GM23248 (cell line): ENCODE results near the gene AKAP13. TPM values are rescaled to one million over a fixed set of nuclear protein-coding genes. Genes with fewer than 3 reads are reported as not detected.
A peak's percentile ranks its signal among the peaks of the same experiment; 100 is the strongest.

Experiments used
- DNase-seq: peaks from one replicate; pipeline ENCODE4 v3.0.0-alpha.2; 2015
- H2AFZ ChIP-seq: fragments of 200-600 bp; sonication (generic); 2 replicates; pipeline ENCODE4 v1.6.1; 2016; ENCODE audit warnings: antibody characterized with exemption
- H3F3A ChIP-seq: fragments of 200-600 bp; sonication (generic); 2 replicates; pipeline ENCODE4 v1.6.1; 2016; ENCODE audit warnings: mild to moderate bottlenecking, antibody characterized with exemption, mixed run types; ENCODE audit not compliant: insufficient read depth
- H3K27ac ChIP-seq: fragments of 200-600 bp; sonication (generic); 2 replicates; pipeline ENCODE4 v1.5.1; 2016; ENCODE audit warnings: mild to moderate bottlenecking
- H3K27me3 ChIP-seq: fragments of 200-600 bp; sonication (generic); replicated peaks from 2 replicates; pipeline ENCODE4 v1.6.1; 2016; ENCODE audit warnings: mild to moderate bottlenecking; ENCODE audit not compliant: insufficient read depth
- H3K36me3 ChIP-seq: fragments of 200-600 bp; sonication (generic); 2 replicates; pipeline ENCODE4 v1.6.1; 2016; ENCODE audit warnings: low read depth, mild to moderate bottlenecking
- H3K4me1 ChIP-seq: fragments of 200-600 bp; sonication (generic); 2 replicates; pipeline ENCODE4 v1.6.1; 2016; ENCODE audit warnings: mild to moderate bottlenecking; ENCODE audit not compliant: insufficient read depth
- H3K4me2 ChIP-seq: fragments of 200-600 bp; sonication (generic); one replicate; pipeline ENCODE4 v1.6.1; 2016; ENCODE audit warnings: mild to moderate bottlenecking; ENCODE audit not compliant: unreplicated experiment
- H3K4me3 ChIP-seq: fragments of 200-600 bp; sonication (generic); 2 replicates; pipeline ENCODE4 v1.5.1; 2016; ENCODE audit warnings: mild to moderate bottlenecking
- H3K79me2 ChIP-seq: fragments of 200-600 bp; sonication (generic); 2 replicates; pipeline ENCODE4 v1.6.1; 2016; ENCODE audit warnings: mild to moderate bottlenecking; ENCODE audit not compliant: insufficient read depth
- H3K9ac ChIP-seq: fragments of 200-600 bp; sonication (generic); 2 replicates; pipeline ENCODE4 v1.6.1; 2016; ENCODE audit warnings: mild to moderate bottlenecking
- H3K9me2 ChIP-seq: fragments of 200-600 bp; sonication (generic); 2 replicates; pipeline ENCODE4 v1.6.1; 2016; ENCODE audit warnings: mixed run types, mild to moderate bottlenecking, moderate library complexity; ENCODE audit not compliant: insufficient read depth
- H3K9me3 ChIP-seq: fragments of 200-600 bp; sonication (generic); one replicate; pipeline ENCODE4 v1.6.1; 2017; ENCODE audit warnings: low read depth
- H4K20me1 ChIP-seq: fragments of 200-600 bp; sonication (generic); 2 replicates; pipeline ENCODE4 v1.6.0; 2016; ENCODE audit not compliant: insufficient read depth
- EZH2 ChIP-seq: fragments of 200-600 bp; sonication (generic); IDR thresholded peaks from 2 replicates; pipeline ENCODE4 v1.6.1; 2018; ENCODE audit warnings: antibody characterized with exemption, mild to moderate bottlenecking; ENCODE audit not compliant: insufficient read depth, poor library complexity, severe bottlenecking
- EZH2phosphoT487 ChIP-seq: fragments of 200-600 bp; sonication (generic); IDR thresholded peaks from 2 replicates; pipeline ENCODE4 v1.6.1; 2018; ENCODE audit warnings: antibody characterized with exemption, moderate library complexity, mild to moderate bottlenecking, low read depth; ENCODE audit not compliant: insufficient read depth
- WGBS, 2 experiments: methylation state at CpG; one replicate each; pipeline ENCODE4 v1.1.6; 2015 to 2017; ENCODE audit warnings: low lambda C conversion rate in 2 of 2, low coverage in 1 of 2; ENCODE audit errors: missing lambda C conversion rate in 2 of 2; 5-methylcytosine and 5-hydroxymethylcytosine counted together
- in situ Hi-C: fragments of 300-500 bp; cut with MboI; formaldehyde crosslinking; loops from 2 replicates; pipeline ENCODE4 v1.15.0; 2020
- polyA plus RNA-seq: library from polyadenylated mRNA; unstranded; fragments of >200 nt; fragmentation: Nextera tagmentation; extraction: Ambion mirVana; gene quantifications from 2 replicates; pipeline ENCODE4 v1.2.1, GENCODE V29; 2016
- total RNA-seq: library from RNA; depleted of rRNA; stranded (reverse); fragments of >200 nt; shearing (Covaris generic); gene quantifications from 2 replicates; pipeline ENCODE4 v1.2.3, GENCODE V29; 2014

AKAP13 gene
- total and polyA plus RNA-seq, 2 experiments from 2014 or later, result 26.5 to 27.7 TPM

GRCh38 chr15:85571780-85572179 lies 191.4 kb downstream of the AKAP13 start:
- in situ Hi-C loops, result no loop called here
- WGBS, 2 experiments, result 92 to 96% methylated on average over 1 of the region's 1 CpG
- no peaks in the 10 kb centered on the region for H3K4me1 ChIP-seq

GRCh38 chr15:85576392-85576791 lies 196.0 kb downstream of the AKAP13 start:
- Histone ChIP-seq H3K4me1 (peaks cover 14% of the 10 kb centered on the region), H3K27me3 (no peaks in the 10 kb centered on the region), H3K4me3 (no peak overlapping the region), H3K36me3 (no peaks in the 10 kb centered on the region), H4K20me1 (no peaks in the 10 kb centered on the region), H3K9me2 (0 out of 2 replicates have a peak, but pooled peaks cover 3% of the 10 kb centered on the region), H3F3A (no peaks in the 10 kb centered on the region; the same call in 1 of the 2 replicates), H3K9ac (no peak overlapping the region), H3K27ac (no peak overlapping the region), H3K9me3 (no peaks in the 10 kb centered on the region), H2AFZ (no peak overlapping the region), H3K4me2 (no peak overlapping the region), H3K79me2 (peaks cover 37% of the 10 kb centered on the region)
- in situ Hi-C loops, result no loop called here
- no peak for DNase-seq
- WGBS, 2 experiments, result 95 to 98% methylated on average over 3 of the region's 3 CpGs
- TF ChIP-seq EZH2 (no peak), EZH2phosphoT487 (no peak)

More at GRCh38 chr15:85571780-85572179, 191.4 kb downstream of the AKAP13 start:
- Histone ChIP-seq H4K20me1 (no peaks in the 10 kb centered on the region), H3K9me2 (0 out of 2 replicates have a peak, but pooled peaks cover 3% of the 10 kb centered on the region), H2AFZ (no peak overlapping the region), H3K27me3 (no peaks in the 10 kb centered on the region), H3F3A (no peaks in the 10 kb centered on the region), H3K27ac (no peak overlapping the region), H3K4me2 (no peak overlapping the region), H3K9me3 (no peaks in the 10 kb centered on the region), H3K4me3 (no peak overlapping the region), H3K79me2 (peaks cover 69% of the 10 kb centered on the region), H3K36me3 (no peaks in the 10 kb centered on the region), H3K9ac (no peak overlapping the region)
- TF ChIP-seq EZH2phosphoT487 (no peak), EZH2 (no peak)
- DNase-seq, result no peak

GRCh38 chr15:85578941-85579701 lies 198.7 kb downstream of the AKAP13 start:
- Histone ChIP-seq H3K9ac (no peak overlapping the region), H3K4me2 (no peak overlapping the region), H3K79me2 (peaks cover 37% of the 10 kb centered on the region), H3K27me3 (no peaks in the 10 kb centered on the region), H3K36me3 (no peaks in the 10 kb centered on the region), H3K9me2 (no peaks in the 10 kb centered on the region), H3F3A (peaks cover 15% of the 10 kb centered on the region; the same call in 1 of the 2 replicates), H3K27ac (no peak overlapping the region), H3K9me3 (no peaks in the 10 kb centered on the region), H2AFZ (no peak overlapping the region), H3K4me3 (no peak overlapping the region), H3K4me1 (peaks cover 30% of the 10 kb centered on the region), H4K20me1 (no peaks in the 10 kb centered on the region)
- 88 to 92% methylated on average over 9 of the region's 9 CpGs for WGBS, 2 experiments
- DNase-seq, result no peak
- no peak for TF ChIP-seq EZH2phosphoT487
- TF ChIP-seq EZH2, result no peak
- in situ Hi-C loops, result no loop called here

GRCh38 chr15:85579957-85580694 lies 199.7 kb downstream of the AKAP13 start:
- Histone ChIP-seq H3K4me1 (peaks cover 33% of the 10 kb centered on the region), H3K9me2 (no peaks in the 10 kb centered on the region), H3K27ac (peak overlapping the region; percentile 84), H3F3A (peaks cover 15% of the 10 kb centered on the region; the same call in 1 of the 2 replicates), H3K27me3 (no peaks in the 10 kb centered on the region), H3K4me3 (no peak overlapping the region), H3K4me2 (no peak overlapping the region), H3K9me3 (no peaks in the 10 kb centered on the region), H3K9ac (peak overlapping the region; percentile 32; the same call in 1 of the 2 replicates), H4K20me1 (no peaks in the 10 kb centered on the region), H2AFZ (no peak overlapping the region), H3K36me3 (no peaks in the 10 kb centered on the region), H3K79me2 (peaks cover 37% of the 10 kb centered on the region)
- TF ChIP-seq EZH2phosphoT487 (no peak), EZH2 (no peak)
- WGBS, 2 experiments, result 63 to 66% methylated on average over 14 of the region's 14 CpGs
- peak; percentile 82 for DNase-seq
- in situ Hi-C loops, result no loop called here
